GM21526 (cell line): ENCODE measurements around the gene DHRS9.
"Not testable (repeated sequence)": the region's sequence is repeated elsewhere in the genome, so short reads cannot be mapped to it uniquely, and the experiment has no call there.

Experiments
- ATAC-seq: cut with Tn5 transposase; IDR thresholded peaks from one replicate; pipeline ENCODE4 v1.9.1; 2021; ENCODE audit warnings: moderate library complexity; ENCODE audit not compliant: unreplicated experiment, low FRiP score

Gene DHRS9

DNA sequence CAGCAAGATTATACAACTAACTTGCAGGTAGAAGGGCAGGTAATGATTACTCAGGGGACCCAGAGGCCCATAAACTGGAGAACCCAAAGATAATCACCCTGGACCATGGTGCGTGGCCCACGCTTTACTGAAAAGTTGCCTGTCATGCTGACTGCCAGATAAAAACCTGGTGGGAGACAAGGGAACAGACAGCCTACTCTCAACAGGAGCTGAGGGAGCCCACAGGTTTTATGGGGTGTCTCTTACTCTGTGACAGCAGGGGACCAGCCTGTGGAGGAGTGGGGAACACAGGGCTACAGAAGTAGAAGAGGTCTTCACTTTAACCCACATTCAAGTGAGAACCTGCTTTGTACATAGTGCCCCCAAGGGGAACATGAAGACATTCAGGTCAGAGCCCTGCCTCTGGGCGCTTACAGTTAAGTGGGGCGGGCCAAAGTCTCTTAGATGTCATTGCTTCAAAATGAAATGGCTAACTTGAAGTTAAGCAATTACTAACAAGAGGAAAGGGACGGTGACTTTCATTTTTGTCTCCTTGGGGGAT is 60.4 kb downstream of the DHRS9 start:
- no peak for ATAC-seq

- peak; percentile 89 for ATAC-seq
Measured at GRCh38 chr2:169131587-169132512, 62.5 kb downstream of the DHRS9 start.

DNA sequence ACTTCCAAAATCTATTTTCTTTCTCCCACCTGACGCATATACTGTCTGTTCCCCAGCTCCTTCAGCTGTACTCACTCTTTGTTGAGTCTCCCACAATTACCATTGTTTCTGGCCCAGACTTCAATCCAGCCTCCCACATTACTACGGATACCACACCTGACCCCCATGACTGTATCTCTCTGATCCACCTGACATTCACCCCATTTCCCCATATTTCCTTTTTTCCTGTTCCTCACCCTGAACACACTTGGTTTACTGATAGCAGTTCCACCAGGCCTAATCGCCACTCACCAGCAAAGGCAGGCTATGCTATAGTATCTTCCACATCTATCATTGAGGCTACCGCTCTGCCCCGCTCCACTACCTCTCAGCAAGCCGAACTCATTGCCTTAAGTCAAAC is 64.9 kb downstream of the DHRS9 start:
- not testable (repeated sequence) for ATAC-seq

DNA sequence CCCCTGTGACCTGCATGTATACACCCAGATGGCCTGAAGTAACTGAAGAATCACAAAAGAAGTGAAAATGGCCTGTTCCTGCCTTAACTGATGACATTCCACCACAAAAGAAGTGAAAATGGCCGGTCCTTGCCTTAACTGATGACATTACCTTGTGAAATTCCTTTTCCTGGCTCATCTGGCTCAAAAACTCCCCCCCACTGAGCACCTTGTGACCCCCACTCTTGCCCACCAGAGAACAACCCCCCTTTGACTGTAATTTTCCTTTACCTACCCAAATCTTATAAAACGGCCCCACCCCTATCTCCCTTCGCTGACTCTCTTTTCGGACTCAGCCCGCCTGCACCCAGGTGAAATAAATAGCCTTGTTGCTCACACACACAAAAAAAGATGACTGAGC is 67.1 kb downstream of the DHRS9 start:
- not testable (repeated sequence) for ATAC-seq

GRCh38 chr2:169136885-169137534 is 67.6 kb downstream of the DHRS9 start:
- no peak for ATAC-seq

- ATAC-seq, result no peak
Measured at GRCh38 chr2:169137924-169138323, 68.6 kb downstream of the DHRS9 start.

- no peak for ATAC-seq
Measured at GRCh38 chr2:169139145-169139544, 69.8 kb downstream of the DHRS9 start.

DNA sequence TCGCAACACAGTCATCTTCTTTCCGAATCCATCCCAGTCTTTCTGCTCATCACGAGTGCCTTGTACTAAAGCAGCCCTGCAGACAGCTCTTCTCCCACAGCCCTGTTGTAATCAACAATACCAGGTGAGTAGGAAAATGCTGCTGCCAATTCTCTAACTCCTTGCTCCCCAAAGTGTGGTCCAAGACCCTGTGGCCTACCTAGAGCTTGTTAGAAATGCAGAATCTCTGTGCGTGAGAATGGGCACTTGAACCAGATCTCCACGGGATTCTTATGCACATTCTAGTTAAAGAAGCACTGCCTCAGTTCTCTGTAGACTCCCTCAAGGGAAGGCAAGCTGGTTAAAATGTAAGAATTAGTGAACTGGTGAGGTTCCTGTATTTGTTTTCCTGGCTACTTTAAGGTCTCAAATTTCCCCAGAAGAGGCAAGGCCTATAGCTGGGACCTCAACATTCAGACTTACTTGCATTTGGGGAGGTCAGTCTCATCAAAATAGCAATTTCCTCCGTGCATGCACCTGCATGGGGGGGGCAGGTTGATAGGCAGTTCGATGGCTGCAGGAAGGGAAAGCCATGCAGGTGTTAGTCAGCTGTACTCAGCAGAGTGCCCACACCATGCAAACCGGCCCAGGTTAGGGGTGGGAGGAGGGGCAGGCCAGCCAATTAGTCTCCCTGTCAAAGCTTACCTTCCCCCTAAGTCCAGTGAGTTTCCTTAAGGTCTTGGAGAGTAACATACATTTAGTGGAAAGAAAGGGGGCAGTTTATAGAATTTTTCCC is 70.8 kb downstream of the DHRS9 start:
- no peak for ATAC-seq

DNA sequence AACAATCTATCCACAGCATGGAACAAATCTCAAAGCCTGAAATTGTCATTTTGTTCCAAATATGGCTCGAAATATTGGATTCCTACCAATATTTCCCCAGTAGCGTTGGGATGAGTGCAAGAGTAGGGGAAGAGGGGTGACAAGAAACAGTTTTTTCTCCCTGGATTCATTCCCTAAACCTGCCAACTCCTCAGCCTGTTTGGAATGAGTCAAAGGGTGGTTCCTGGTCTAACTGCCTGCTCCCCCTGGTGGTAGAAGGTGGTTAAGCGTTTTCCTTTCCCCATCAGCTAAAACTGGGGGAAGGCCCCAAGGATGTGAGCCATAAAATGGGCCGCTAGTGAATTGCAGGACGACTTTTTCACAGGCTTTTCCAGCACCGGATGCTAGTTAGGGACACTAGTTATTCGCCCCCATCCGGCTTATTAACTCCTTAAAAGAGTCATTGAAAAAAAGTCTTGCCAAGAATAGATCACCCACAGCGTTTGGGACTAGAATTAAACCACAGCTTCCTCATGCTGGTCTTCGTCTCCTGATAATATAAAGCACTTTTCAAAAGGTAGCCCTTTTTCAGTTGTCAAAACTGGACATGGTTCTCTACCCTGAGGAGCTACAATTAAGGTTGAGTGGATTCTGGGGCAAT is 72.5 kb downstream of the DHRS9 start:
- ATAC-seq, result peak; percentile 57

GRCh38 chr2:169143998-169144397 is 74.6 kb downstream of the DHRS9 start:
- no peak for ATAC-seq
